NCI-H2029 (cell line): Measurements from ENCODE around the gene EIF1B.
A peak's percentile ranks its signal among the peaks of the same experiment; 100 is the strongest.

Source experiments
- DNase-seq: peaks from one replicate; lab custom pipeline; 2025; lab: John Stamatoyannopoulos, UW

EIF1B gene

GRCh38 chr3:40308725-40309417 lies 636 bp upstream of the EIF1B start:
- DNase-seq = no peak

- peak; percentile 32 for DNase-seq
Observed at GRCh38 chr3:40309925-40310695, 603 bp downstream of the EIF1B start.

GRCh38 chr3:40310705-40311104 lies 1.2 kb downstream of the EIF1B start:
- no peak for DNase-seq

- DNase-seq = no peak
Observed at GRCh38 chr3:40312661-40313226, 3.2 kb downstream of the EIF1B start.

- DNase-seq = no peak
Observed at GRCh38 chr3:40313975-40314860, 4.7 kb downstream of the EIF1B start.

- peak; percentile 69 for DNase-seq
Observed at GRCh38 chr3:40317061-40317855, 7.8 kb downstream of the EIF1B start.

- DNase-seq = no peak
Observed at GRCh38 chr3:40321818-40322217, 12.3 kb downstream of the EIF1B start.

- DNase-seq = no peak
Observed at GRCh38 chr3:40323946-40324345, 14.4 kb downstream of the EIF1B start.

GRCh38 chr3:40324621-40325020 lies 15.1 kb downstream of the EIF1B start:
- no peak for DNase-seq

GRCh38 chr3:40325465-40325864 lies 16.0 kb downstream of the EIF1B start:
- DNase-seq = no peak

GRCh38 chr3:40328374-40328773 lies 18.9 kb downstream of the EIF1B start:
- no peak for DNase-seq

GRCh38 chr3:40329071-40329470 lies 19.6 kb downstream of the EIF1B start:
- DNase-seq = no peak

- no peak for DNase-seq
Observed at GRCh38 chr3:40332684-40333083, 23.2 kb downstream of the EIF1B start.

GRCh38 chr3:40333416-40333815 lies 23.9 kb downstream of the EIF1B start:
- no peak for DNase-seq

- no peak for DNase-seq
Observed at GRCh38 chr3:40333852-40334251, 24.3 kb downstream of the EIF1B start.

- DNase-seq = no peak
Observed at GRCh38 chr3:40336101-40336500, 26.6 kb downstream of the EIF1B start.

GRCh38 chr3:40336511-40337135 lies 27.1 kb downstream of the EIF1B start:
- DNase-seq = no peak

- DNase-seq = no peak
Observed at GRCh38 chr3:40337136-40338108, 27.9 kb downstream of the EIF1B start.

- no peak for DNase-seq
Observed at GRCh38 chr3:40339871-40340270, 30.4 kb downstream of the EIF1B start.
